Measurements from ENCODE around the gene HTR4.

HTR4 gene

DNA sequence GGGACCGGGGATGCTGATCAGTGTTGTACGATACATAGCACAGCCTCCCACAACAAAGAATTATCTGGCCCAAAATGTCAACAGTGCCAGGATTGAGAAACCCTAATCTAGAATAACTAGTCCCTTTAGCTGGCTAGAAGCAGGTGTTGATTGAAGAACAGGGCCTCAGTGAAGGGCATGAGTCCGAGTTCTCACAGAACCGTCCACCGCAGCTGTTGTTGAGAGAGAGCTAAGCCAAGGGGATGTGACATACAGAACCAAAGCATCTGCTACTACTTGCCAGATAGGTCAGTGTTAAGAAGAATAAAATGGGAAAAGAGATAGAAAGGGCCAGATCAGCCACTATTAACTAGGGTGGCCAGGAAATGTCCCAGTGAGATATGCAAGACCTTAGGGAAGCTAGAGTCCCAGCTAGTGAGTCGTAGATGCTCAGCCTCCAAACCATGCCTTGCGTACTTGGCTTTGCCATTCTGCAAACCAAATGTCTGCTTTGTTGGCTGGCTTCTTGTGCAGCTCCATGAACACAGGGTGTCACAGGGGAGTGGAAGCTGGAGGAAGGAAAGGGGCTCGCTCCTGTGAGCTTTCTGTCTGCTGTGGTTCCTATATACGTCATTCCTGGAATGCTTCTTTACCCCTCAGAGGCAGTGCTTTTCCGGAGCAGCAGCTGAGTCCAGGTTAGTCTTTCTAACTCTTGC, 201.7 kb downstream of the HTR4 start:
- H3K4me1 ChIP-seq (ENCODE audit: insufficient read depth, low read length, poor library complexity, severe bottlenecking), result no peaks in the 10 kb centered on the region
- no peak overlapping the region for H3K9ac ChIP-seq (ENCODE audit: low read depth, low read length, poor library complexity, severe bottlenecking)
- H3F3A ChIP-seq (ENCODE audit: low read depth), result no peaks in the 10 kb centered on the region
- H3K9me2 ChIP-seq (replicated peaks; ENCODE audit: low read depth, low read length), result no peaks in the 10 kb centered on the region
- H3K27me3 ChIP-seq (ENCODE audit: insufficient read depth, low read length, poor library complexity, severe bottlenecking), result no peaks in the 10 kb centered on the region
- H3K9me3 ChIP-seq (ENCODE audit: insufficient read depth, low read depth, low read length), result no peaks in the 10 kb centered on the region
- H3K4me3 ChIP-seq (ENCODE audit: low read length, poor library complexity, severe bottlenecking), result no peak overlapping the region
- H3K79me2 ChIP-seq (ENCODE audit: insufficient read depth, low read length), result no peaks in the 10 kb centered on the region
- no peaks in the 10 kb centered on the region for H4K20me1 ChIP-seq (ENCODE audit: insufficient read depth, low read length, poor library complexity, severe bottlenecking)
- no peak overlapping the region for H2AFZ ChIP-seq (ENCODE audit: low read length)
- H3K4me2 ChIP-seq (ENCODE audit: low read depth, low read length, poor library complexity, severe bottlenecking), result no peak overlapping the region
- TF ChIP-seq EZH2phosphoT487 (IDR thresholded peaks at IDR 0.05; ENCODE audit: borderline replicate concordance), result no peak
- TF ChIP-seq, protein P1, sequence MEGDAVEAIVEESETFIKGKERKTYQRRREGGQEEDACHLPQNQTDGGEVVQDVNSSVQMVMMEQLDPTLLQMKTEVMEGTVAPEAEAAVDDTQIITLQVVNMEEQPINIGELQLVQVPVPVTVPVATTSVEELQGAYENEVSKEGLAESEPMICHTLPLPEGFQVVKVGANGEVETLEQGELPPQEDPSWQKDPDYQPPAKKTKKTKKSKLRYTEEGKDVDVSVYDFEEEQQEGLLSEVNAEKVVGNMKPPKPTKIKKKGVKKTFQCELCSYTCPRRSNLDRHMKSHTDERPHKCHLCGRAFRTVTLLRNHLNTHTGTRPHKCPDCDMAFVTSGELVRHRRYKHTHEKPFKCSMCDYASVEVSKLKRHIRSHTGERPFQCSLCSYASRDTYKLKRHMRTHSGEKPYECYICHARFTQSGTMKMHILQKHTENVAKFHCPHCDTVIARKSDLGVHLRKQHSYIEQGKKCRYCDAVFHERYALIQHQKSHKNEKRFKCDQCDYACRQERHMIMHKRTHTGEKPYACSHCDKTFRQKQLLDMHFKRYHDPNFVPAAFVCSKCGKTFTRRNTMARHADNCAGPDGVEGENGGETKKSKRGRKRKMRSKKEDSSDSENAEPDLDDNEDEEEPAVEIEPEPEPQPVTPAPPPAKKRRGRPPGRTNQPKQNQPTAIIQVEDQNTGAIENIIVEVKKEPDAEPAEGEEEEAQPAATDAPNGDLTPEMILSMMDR (conservative IDR thresholded peaks at IDR 0.05; ENCODE audit: low read length), result no peak
- no peaks in the 10 kb centered on the region for H3K36me3 ChIP-seq (ENCODE audit: insufficient read depth, low read length)

DNA sequence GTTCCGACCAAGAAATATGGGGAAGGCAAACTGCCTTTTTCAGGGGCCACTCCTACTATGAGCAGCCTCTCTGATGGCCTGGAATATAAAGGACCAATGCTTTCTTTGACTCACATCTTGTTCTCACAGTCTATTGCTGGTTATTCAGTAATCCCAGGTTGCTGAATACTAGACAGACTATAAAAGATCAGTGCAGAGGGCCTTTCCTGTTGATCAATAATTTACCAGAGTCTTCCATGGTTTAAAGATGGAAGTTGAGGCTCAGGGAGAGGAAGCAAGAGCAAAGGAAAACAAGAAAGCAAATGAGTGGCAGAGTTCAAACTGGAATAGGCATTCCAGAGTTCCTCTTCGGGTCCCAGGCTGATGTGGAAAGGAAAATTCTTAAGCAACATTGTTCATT, 207.7 kb downstream of the HTR4 start:
- Histone ChIP-seq H3F3A (ENCODE audit: low read depth) (no peaks in the 10 kb centered on the region), H3K79me2 (ENCODE audit: insufficient read depth, low read length) (no peaks in the 10 kb centered on the region), H3K4me2 (ENCODE audit: low read depth, low read length, poor library complexity, severe bottlenecking) (no peak overlapping the region), H3K9ac (ENCODE audit: low read depth, low read length, poor library complexity, severe bottlenecking) (no peak overlapping the region), H2AFZ (ENCODE audit: low read length) (no peak overlapping the region), H3K4me1 (ENCODE audit: insufficient read depth, low read length, poor library complexity, severe bottlenecking) (no peaks in the 10 kb centered on the region), H3K9me3 (ENCODE audit: insufficient read depth, low read depth, low read length) (no peaks in the 10 kb centered on the region), H4K20me1 (ENCODE audit: insufficient read depth, low read length, poor library complexity, severe bottlenecking) (no peaks in the 10 kb centered on the region), H3K4me3 (ENCODE audit: low read length, poor library complexity, severe bottlenecking) (no peak overlapping the region), H3K27me3 (ENCODE audit: insufficient read depth, low read length, poor library complexity, severe bottlenecking) (no peaks in the 10 kb centered on the region), H3K36me3 (ENCODE audit: insufficient read depth, low read length) (peaks cover 18% of the 10 kb centered on the region; the same call in 1 of the 2 replicates), H3K9me2 (replicated peaks; ENCODE audit: low read depth, low read length) (no peaks in the 10 kb centered on the region)
- no peak for TF ChIP-seq EZH2phosphoT487 (IDR thresholded peaks at IDR 0.05; ENCODE audit: borderline replicate concordance)
- TF ChIP-seq, protein P1 (conservative IDR thresholded peaks at IDR 0.05; ENCODE audit: low read length), result no peak

DNA sequence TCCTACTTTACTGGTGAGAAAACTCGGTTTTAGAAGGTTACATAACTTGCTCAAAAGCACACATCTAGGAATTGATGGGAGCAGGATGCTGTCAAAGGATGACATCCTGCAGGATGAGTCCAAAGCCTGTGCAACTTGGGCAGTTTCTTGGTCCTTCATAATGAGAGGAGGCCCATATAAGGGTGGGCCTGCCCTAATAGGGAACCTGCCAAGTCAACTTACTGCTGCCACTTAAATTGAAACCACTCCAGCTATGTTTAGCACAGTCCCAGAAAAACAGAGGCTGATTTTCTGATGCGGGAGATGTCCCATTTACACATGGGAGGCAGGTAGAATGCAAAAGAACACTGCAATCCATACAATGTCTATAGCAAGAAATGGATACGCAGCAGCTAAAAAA, 208.7 kb downstream of the HTR4 start:
- H4K20me1 ChIP-seq (ENCODE audit: insufficient read depth, low read length, poor library complexity, severe bottlenecking), result no peaks in the 10 kb centered on the region
- H3K9me3 ChIP-seq (ENCODE audit: insufficient read depth, low read depth, low read length), result no peaks in the 10 kb centered on the region
- H3K4me1 ChIP-seq (ENCODE audit: insufficient read depth, low read length, poor library complexity, severe bottlenecking), result no peaks in the 10 kb centered on the region
- no peak overlapping the region for H2AFZ ChIP-seq (ENCODE audit: low read length)
- no peaks in the 10 kb centered on the region for H3K79me2 ChIP-seq (ENCODE audit: insufficient read depth, low read length)
- H3K4me3 ChIP-seq (ENCODE audit: low read length, poor library complexity, severe bottlenecking), result no peak overlapping the region
- no peaks in the 10 kb centered on the region for H3F3A ChIP-seq (ENCODE audit: low read depth)
- TF ChIP-seq, protein P1 (conservative IDR thresholded peaks at IDR 0.05; ENCODE audit: low read length), result no peak
- no peak for TF ChIP-seq EZH2phosphoT487 (IDR thresholded peaks at IDR 0.05; ENCODE audit: borderline replicate concordance)
- peaks cover 27% of the 10 kb centered on the region; the same call in 1 of the 2 replicates for H3K36me3 ChIP-seq (ENCODE audit: insufficient read depth, low read length)
- no peaks in the 10 kb centered on the region for H3K9me2 ChIP-seq (replicated peaks; ENCODE audit: low read depth, low read length)
- no peak overlapping the region for H3K4me2 ChIP-seq (ENCODE audit: low read depth, low read length, poor library complexity, severe bottlenecking)
- H3K27me3 ChIP-seq (ENCODE audit: insufficient read depth, low read length, poor library complexity, severe bottlenecking), result no peaks in the 10 kb centered on the region
- no peak overlapping the region for H3K9ac ChIP-seq (ENCODE audit: low read depth, low read length, poor library complexity, severe bottlenecking)
